ENCODE results near the gene GBGT1. TPM values are rescaled to one million over a fixed set of nuclear protein-coding genes. Genes with fewer than 3 reads are reported as not detected.
"Not testable (repeated sequence)": the region's sequence is repeated elsewhere in the genome, so short reads cannot be mapped to it uniquely, and the experiment has no call there.

Gene GBGT1
- total RNA-seq, result 3.4 TPM

GRCh38 chr9:133163504-133164172 lies at the start of gene GBGT1:
TSS of gene GBGT1 (minus strand) at chr9:133163914. CDS start at chr9:133162412, 1,502 bp downstream.
- DNase-seq, result no peak

GRCh38 chr9:133210609-133211008 lies 46.9 kb upstream of the GBGT1 start:
- DNase-seq, result no peak

- no peak for DNase-seq
Measured at GRCh38 chr9:133210202-133210532, 46.5 kb upstream of the GBGT1 start.

- DNase-seq, result not testable (repeated sequence)
Measured at GRCh38 chr9:133209327-133210201, 45.9 kb upstream of the GBGT1 start.

GRCh38 chr9:133208880-133209300 lies 45.2 kb upstream of the GBGT1 start, which contains the start of gene OBP2B:
TSS of gene OBP2B (minus strand) at chr9:133209250. CDS start at chr9:133209199, 51 bp downstream.
- DNase-seq, result not testable (repeated sequence)

- not testable (repeated sequence) for DNase-seq
Measured at GRCh38 chr9:133208171-133208879, 44.6 kb upstream of the GBGT1 start.

- no peak for DNase-seq
Measured at GRCh38 chr9:133207540-133208170, 43.9 kb upstream of the GBGT1 start.

GRCh38 chr9:133207021-133207531 lies 43.4 kb upstream of the GBGT1 start:
- no peak for DNase-seq

- DNase-seq, result no peak
Measured at GRCh38 chr9:133205996-133206931, 42.5 kb upstream of the GBGT1 start.

- not testable (repeated sequence) for DNase-seq
Measured at GRCh38 chr9:133205481-133205887, 41.8 kb upstream of the GBGT1 start.

GRCh38 chr9:133204993-133205336 lies 41.3 kb upstream of the GBGT1 start:
- no peak for DNase-seq

GRCh38 chr9:133204335-133204992 lies 40.8 kb upstream of the GBGT1 start:
- no peak for DNase-seq

- DNase-seq, result no peak
Measured at GRCh38 chr9:133203506-133204075, 39.9 kb upstream of the GBGT1 start.

- DNase-seq, result no peak
Measured at GRCh38 chr9:133202688-133203453, 39.2 kb upstream of the GBGT1 start.

- no peak for DNase-seq
Measured at GRCh38 chr9:133202145-133202513, 38.4 kb upstream of the GBGT1 start.

- DNase-seq, result no peak
Measured at GRCh38 chr9:133201424-133202144, 37.9 kb upstream of the GBGT1 start.

- DNase-seq, result no peak
Measured at GRCh38 chr9:133200631-133201030, 36.9 kb upstream of the GBGT1 start.

GRCh38 chr9:133199648-133200321 lies 36.1 kb upstream of the GBGT1 start:
- DNase-seq, result no peak

Data from skin of body (tissue), 2 donors.